ENCODE data around the gene KBTBD4. TPM values are rescaled to one million over a fixed set of nuclear protein-coding genes. Genes with fewer than 3 reads are reported as not detected.

The KBTBD4 gene
- total RNA-seq, 1 donor from 2014 or later, result 24.6 TPM

Small RNA genes within 50 kb of the gene (small RNA-seq; reads per million reads assigned to genes)
- gene RN7SL652P (ENCODE audit: low replicate concordance) (not detected), gene RNU5E-10P (ENCODE audit: low replicate concordance) (0.11 reads per million)

Other genes with a start within 250 kb of the KBTBD4 start
- gene MYBPC3, start 226.3 kb downstream of the KBTBD4 start, total RNA-seq, result not detected
- gene SPI1, start 200.4 kb downstream of the KBTBD4 start, total RNA-seq, result 1.7 TPM
- 9.3 TPM for gene SLC39A13, start 170.4 kb downstream of the KBTBD4 start, total RNA-seq
- 90.2 TPM for gene PSMC3, start 152.5 kb downstream of the KBTBD4 start, total RNA-seq
- gene RAPSN, start 129.8 kb downstream of the KBTBD4 start, total RNA-seq, result not detected
- 175 TPM for gene CELF1, start 25.8 kb downstream of the KBTBD4 start, total RNA-seq
- 16.2 TPM for gene PTPMT1, start 13.4 kb downstream of the KBTBD4 start, total RNA-seq
- gene NDUFS3, start 104 bp upstream of the KBTBD4 start, total RNA-seq, result 42.3 TPM
- gene FAM180B, start 7.7 kb upstream of the KBTBD4 start, total RNA-seq, result 0.25 TPM
- 16.7 TPM for gene C1QTNF4, start 15.4 kb upstream of the KBTBD4 start, total RNA-seq
- 62.0 TPM for gene MTCH2, start 63.6 kb upstream of the KBTBD4 start, total RNA-seq
- 0.25 TPM for gene AGBL2, start 136.4 kb upstream of the KBTBD4 start, total RNA-seq
- gene FNBP4, start 188.4 kb upstream of the KBTBD4 start, total RNA-seq, result 74.7 TPM

All from temporal lobe (tissue), 2 donors.